ENCODE measurements around the gene CCDC51. TPM values are rescaled to one million over a fixed set of nuclear protein-coding genes. Genes with fewer than 3 reads are reported as not detected.
"Not testable (repeated sequence)": the region's sequence is repeated elsewhere in the genome, so short reads cannot be mapped to it uniquely, and the experiment has no call there.

CCDC51 gene
- polyA plus RNA-seq, 1 of the 3 experiments (the other 2 are of a cell fraction): 24.2 TPM

- TF ChIP-seq FOXM1 (IDR thresholded peaks at IDR 0.05; ENCODE audit: low read depth): no peak
- TF ChIP-seq GABPA (IDR thresholded peaks at IDR 0.05; ENCODE audit: low read depth): 0 out of 2 replicates have a peak, but pooled peaks have one; percentile 21
- no peak for TF ChIP-seq MEF2A (IDR thresholded peaks at IDR 0.05; ENCODE audit: borderline replicate concordance, low read depth)
- TF ChIP-seq FOXJ3 (CRISPR knock-in tag; IDR thresholded peaks at IDR 0.05): no peak
- no peak for TF ChIP-seq GATA2 (CRISPR knock-in tag; IDR thresholded peaks at IDR 0.05)
- no peak; the same call in none of the 2 replicates for TF ChIP-seq TCF12 (IDR thresholded peaks at IDR 0.05)
- TF ChIP-seq ZBTB33 (IDR thresholded peaks at IDR 0.05; ENCODE audit: borderline replicate concordance, low read depth): no peak
- TF ChIP-seq TEAD4 (IDR thresholded peaks at IDR 0.05; ENCODE audit: borderline replicate concordance, insufficient read depth): no peak
- no peak for TF ChIP-seq YY1 (IDR thresholded peaks at IDR 0.05; ENCODE audit: low read depth)
- TF ChIP-seq JUND (IDR thresholded peaks at IDR 0.05): peak; percentile 87
- no peak for TF ChIP-seq SMC3 (IDR thresholded peaks at IDR 0.05; ENCODE audit: low read depth, low read length)
- peak; percentile 75 for TF ChIP-seq USF1 (IDR thresholded peaks at IDR 0.05; ENCODE audit: borderline replicate concordance, low read depth)
- no peak for TF ChIP-seq TAF1 (IDR thresholded peaks at IDR 0.05; ENCODE audit: borderline replicate concordance, low read depth, low read length)
These were observed 37.6 kb downstream of the CCDC51 start (continued) for GRCh38 chr3:48402281-48402732.

GRCh38 chr3:48401434-48401901, 38.5 kb downstream of the CCDC51 start:
- POLR2A ChIA-PET: interaction anchor here (0.7 to 2.0 kb wide), 4 partner anchors 31 to 130 kb away, joined by 3 to 8 read pairs (median 4); partner anchors contain the start of gene CCDC51
- not testable (repeated sequence) for H3K4me3 ChIP-seq (ENCODE audit: low read depth in 2 of 2, low read length in 1 of 2)
- 95% methylated on average over 10 of the region's 12 CpGs for WGBS (ENCODE audit: low lambda C conversion rate)

More at GRCh38 chr3:48401434-48401901, 38.5 kb downstream of the CCDC51 start:
- peaks cover 6 to 23% of the 10 kb centered on the region in 2 experiments; a peak in 2 of 4 replicates for H3K4me1 ChIP-seq (ENCODE audit: control insufficient read depth in 1 of 2, insufficient read depth in 2 of 2, low read depth in 1 of 2, low read length in 1 of 2)
- peaks cover 0 to 16% of the 10 kb centered on the region in 2 experiments for H3K36me3 ChIP-seq (replicated peaks in 1 of 2; ENCODE audit: control insufficient read depth in 1 of 2, insufficient read depth in 2 of 2, low read length in 1 of 2)
- not testable (repeated sequence) for H4K20me1 ChIP-seq (ENCODE audit: insufficient read depth); H2AFZ ChIP-seq (ENCODE audit: low read depth); H3K79me2 ChIP-seq (ENCODE audit: insufficient read depth); H3K9me3 ChIP-seq; H3K9me2 ChIP-seq; H3K27me3 ChIP-seq (ENCODE audit: insufficient read depth); H3K9ac ChIP-seq
- CTCF ChIA-PET: interaction anchor here (0.6 to 15.6 kb wide), 53 partner anchors 7 to 284 kb away, joined by 3 to 399 read pairs (median 5); partner anchors contain the start of genes ATRIP, CCDC51, FBXW12 and NCKIPSD
- peaks cover 12% of the 10 kb centered on the region for H3F3A ChIP-seq (replicated peaks; ENCODE audit: insufficient read depth)
- H3K27ac ChIP-seq (ENCODE audit: low read depth in 2 of 2, low read length in 1 of 2): peak overlapping the region in 1 of 2 experiments; percentile 65; a peak in 2 of 4 replicates
- H3K4me2 ChIP-seq: peak overlapping the region; percentile 35; the same call in 1 of the 2 replicates
- DNase-seq: peak; percentile 12
